Middle frontal gyrus (tissue), 1 donor: ENCODE measurements around the gene PFKP.
A peak's percentile ranks its signal among the peaks of the same experiment; 100 is the strongest.

Experiments
- DNase-seq: peaks from one replicate; pipeline ENCODE4 v3.0.0-alpha.2; 2015; ENCODE audit warnings: low spot score; ENCODE audit errors: extremely low spot score

Gene PFKP

DNA sequence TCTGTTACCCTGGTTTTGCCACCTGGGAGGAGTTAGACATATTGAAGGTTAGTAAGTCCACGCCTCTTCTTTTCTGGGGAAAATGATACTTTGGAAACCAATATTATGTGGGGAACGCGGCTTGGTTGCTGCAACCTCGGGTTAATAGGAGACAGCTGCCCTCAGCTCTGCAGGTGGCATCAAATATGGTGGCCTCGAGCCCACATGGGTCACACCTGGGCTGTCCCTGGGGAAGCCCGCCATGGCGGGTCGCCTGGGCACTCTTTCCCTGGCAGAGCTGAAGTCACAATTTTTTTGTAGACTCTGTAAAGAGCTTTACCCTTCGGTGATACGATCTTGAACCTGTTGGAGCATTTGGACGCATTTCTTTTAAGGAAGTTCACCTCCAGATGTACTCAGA lies 2.5 kb downstream of the PFKP start:
- DNase-seq: no peak

DNA sequence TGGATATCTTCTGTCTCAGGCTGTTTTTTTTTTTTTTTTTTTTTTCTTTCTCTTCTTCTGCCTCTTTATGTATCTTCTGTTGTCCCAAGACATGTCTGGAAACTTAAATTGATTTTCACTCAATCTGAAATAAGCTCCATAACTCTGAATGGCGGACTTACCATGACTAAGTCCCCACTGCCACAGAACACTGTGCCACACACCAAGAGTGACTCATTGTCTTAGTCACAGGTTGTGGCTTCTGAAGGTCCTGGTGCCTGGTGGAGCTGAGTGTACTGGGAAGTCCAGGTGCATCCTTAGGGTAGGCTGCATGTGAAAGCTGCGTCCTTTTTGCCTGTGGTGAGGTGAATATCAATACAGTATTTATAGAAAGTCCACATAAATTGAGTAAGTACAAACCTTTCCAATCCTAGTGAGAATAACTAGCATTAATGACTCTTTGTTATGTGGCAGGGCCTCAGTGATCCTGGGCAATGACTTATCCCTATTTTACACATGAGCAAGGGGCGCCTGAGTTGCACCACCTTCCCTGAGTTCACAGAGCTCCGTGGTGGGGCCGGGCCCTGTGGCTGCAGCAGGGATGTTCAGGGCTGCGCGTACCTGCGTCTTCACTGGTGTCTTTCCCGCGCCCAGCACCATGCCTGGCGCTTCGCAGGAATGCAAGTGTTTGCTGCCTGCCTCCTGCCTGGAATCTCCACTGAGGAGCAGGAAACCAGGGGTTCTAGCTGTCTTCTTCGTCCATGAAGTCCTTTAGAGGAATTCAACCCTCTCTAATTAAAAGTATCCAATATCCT lies 4.3 kb downstream of the PFKP start:
- DNase-seq: no peak

DNA sequence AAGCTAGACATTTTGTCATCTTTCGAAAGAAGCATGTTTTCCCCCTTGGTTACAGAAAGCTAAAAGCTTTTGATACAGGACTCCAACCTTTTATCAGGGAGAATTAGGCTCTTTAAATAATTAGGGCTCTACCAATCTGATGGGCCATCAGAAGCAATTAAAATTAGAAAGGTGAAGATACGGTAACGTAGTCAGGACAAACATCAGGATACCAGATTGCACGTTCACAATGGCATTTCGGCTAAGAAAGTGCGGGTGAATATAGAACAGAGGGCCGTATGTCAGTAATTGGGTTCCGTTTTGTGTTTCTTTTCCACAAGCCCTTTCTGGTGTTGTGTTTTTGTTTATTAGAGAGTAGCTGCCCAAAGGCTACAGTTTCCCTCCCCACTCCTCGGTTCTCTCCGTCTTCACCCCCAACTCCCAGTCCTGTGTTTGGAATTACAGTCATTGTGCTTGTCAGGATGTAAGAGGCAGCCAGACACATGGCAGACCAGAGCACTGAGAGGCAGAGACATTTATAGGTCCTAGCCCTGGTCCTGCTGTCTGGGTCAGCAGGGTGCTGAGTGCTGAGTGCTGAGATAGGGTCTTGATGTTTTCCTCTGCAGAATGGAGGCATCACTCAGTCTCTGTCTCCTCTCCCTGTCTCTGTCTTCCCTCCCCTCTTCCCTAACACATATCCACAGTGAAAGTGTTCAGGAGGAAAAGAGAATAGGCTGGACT lies 5.5 kb downstream of the PFKP start:
- DNase-seq: no peak

DNA sequence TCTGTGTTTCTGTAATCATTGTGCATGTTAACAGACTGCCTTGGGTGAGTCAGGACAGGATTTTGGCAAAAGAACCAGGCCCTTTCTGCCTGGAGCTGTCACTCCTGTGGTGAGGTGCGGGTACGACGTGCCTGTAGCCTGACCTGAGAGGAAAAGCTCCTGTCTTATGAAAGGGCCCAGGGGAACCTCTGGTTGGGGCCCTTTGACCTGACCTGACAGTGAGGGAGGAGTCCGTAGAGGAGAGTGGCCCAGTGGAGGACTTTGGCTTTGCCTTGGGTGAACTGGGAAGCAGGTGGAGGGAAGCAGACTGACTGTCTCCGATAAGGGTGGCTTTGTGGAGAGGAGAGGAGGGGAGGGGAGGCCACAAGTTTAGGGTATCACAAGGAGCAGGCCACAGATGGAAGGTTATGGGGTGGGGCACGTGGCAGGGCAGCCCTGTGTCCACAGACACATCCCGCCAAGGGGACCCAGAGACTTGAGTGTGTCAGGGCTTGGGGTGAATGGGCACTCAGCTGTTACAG lies 6.9 kb downstream of the PFKP start:
- no peak for DNase-seq

DNA sequence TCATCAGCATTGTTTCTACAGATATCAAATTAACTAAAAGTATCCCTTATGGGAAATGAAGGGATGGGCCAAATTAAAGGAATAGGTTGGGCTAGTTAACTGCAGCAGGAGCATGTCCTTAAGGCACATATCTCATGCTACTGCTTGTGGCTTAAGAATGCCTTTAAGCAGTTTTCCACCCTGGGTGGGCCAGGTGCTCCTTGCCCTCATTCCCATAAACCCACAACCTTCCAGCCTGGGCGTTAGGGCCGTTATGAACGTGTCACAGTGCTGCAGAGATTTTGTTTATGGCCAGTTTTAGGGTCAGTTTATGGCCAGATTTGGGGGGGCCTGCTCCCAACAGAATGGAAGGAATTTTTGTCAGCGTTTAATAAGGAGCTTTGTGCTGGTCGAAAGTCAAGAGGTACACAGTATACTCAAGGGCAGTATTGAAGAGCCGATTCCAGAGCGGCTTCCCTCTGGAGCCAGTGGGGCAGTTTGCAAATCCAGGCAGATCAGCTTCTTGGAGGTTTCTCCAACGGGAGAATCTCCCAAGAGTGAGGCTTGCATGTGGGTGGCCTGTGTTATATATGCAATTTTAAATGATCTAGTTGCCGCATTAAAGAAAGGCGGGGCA lies 7.7 kb downstream of the PFKP start:
- DNase-seq: no peak

DNA sequence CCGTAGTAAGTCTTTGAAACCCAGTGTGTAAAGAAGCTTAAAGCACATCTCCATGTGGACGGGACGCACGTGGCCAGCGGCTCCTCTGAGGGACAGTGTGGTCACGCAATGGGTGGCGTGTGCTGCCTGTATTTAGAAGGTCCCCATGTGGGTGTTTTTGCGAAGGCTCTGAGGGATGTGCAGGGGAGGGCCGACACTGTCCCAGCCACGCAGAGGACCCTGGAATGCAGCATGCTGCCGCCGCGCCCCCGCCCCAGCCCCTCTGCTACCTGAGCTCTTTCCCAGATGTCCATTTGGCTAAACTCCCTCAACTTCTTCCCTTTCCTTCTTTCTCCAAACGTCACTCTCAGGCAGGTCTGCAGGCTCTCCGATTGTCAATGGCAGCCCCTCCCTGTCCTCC lies 8.8 kb downstream of the PFKP start:
- DNase-seq: no peak

DNA sequence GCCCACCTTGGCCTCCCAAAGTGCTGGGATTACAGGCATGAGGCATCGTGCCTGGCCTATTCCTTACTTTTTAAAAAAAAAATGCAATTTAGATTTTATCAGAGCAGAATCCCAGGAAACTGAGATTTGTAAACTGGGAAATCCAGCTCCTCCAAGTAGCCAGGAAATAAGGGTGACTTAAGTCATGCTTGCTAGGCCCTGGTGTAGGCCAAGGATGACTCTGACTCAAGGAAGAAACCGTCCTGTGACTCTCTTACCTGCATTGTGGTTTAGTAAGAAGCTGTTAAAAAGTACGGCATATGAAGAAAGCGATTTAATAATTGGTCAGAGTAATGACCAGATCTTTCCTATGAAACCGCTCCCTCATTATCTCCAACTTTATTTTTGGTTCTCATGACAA lies 10.2 kb downstream of the PFKP start:
- no peak for DNase-seq

DNA sequence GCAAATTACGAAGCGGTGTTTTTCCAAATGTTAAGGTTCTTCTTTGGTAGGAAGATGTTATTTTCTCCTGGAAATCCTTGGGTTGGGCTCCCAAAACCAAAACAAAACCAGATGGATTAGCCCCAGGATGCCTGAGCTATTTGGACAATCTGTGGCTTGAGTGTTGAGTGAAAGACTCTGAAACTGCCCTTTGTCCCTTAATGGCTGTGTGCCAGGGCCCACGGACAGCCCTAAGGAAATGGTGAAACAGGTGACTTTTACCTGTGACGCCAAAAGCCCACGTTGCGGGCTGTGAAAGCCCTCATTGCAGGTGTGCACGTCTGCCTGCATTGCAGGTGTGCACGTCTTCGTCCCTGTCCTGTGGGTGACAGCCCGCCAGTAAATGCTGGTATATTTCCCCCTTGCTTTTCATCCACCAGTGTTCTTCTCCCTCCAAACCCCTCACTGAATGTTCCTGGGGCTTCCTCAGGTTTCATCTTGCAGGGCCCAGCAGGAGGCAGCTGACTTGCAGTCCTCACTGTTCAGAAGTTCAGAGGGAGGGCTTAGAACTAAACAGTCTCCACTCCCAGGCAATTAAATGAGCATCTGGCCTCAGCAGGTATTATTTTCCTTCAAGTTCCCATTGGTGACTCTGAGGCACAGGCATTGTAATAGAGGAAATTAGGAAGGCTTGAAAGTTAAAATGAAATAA lies 10.7 kb downstream of the PFKP start:
- DNase-seq: no peak

DNA sequence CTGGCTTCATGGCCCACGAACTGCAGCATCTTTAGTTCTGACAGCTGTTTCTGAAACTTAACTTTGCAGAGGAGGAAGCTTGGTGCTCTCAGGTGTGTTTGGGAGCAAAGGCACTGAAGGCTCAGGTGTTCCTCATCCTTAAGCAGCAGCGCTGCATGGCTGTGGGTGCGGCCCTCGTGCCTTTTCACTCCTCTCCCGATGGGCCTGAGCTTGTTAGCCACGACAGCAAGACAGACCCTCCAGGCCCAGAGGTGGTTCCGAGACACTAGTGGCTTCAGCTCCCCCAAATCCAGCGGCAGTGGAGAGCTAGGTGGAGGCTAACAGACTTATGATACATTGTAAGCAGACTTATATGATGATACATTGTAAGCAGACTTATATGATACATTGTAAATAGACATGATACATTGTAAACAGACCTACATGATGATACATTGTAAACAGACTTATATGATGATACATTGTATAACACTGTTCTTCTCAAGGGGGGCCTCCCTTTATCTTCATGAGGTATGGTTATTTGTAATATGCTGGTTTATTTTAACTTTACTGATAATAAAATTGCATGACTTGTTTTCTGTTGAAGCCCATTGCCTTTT lies 14.1 kb downstream of the PFKP start:
- no peak for DNase-seq

DNA sequence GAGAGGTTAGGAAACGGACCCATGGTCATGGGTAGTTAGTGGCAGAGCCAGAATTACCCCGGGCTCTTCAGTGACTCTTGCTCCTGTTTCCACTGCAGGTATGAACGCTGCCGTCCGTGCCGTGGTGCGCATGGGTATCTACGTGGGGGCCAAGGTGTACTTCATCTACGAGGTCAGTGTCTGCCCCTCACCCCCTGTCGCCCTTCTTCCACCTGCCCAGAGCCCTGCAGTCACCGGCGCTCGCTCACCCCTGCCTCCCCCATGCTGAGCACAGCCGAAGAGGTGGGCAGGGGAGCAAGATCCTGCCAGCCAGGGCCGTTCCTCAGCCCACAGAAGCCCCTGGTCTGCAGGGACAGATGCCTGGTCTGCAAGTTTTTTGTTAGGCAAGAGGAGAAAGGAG lies 14.9 kb downstream of the PFKP start:
- no peak for DNase-seq

DNA sequence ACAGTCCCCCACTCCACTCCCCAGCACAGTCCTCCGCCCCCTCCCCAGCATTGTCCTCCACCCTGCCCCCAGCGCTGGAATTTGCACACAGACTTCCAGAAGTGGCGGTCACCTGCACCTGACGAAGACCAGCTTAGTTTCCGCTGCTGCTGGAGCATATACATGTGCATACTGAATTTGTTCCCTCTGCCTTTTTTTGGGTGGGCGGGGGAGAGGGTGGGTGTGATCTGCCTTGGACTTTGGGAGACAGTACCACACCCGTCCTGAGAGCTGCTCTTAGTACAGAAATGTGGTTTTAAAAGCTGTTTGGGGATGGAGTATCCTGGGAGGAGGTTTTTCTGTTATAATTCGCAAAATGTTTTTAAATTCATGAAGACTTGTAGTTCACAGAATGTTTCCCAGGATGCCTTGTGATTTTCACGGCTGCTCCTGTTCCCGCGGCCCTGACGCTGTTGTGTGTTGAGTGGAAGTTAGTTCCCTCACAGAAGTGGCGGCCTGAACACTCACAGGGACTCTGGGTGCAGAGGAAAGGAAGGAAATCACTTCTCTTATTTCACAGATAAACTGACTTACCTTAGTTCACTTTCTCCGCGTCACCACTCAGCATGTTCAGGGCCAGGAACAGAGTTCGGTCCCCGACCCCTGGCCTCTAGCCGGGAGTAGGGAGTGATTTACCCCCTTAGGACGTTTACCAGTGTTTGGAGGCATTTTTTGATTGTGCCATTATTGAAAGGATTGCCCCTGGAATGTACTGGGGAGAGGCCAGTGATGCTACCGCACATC lies 18.6 kb downstream of the PFKP start:
- no peak for DNase-seq

DNA sequence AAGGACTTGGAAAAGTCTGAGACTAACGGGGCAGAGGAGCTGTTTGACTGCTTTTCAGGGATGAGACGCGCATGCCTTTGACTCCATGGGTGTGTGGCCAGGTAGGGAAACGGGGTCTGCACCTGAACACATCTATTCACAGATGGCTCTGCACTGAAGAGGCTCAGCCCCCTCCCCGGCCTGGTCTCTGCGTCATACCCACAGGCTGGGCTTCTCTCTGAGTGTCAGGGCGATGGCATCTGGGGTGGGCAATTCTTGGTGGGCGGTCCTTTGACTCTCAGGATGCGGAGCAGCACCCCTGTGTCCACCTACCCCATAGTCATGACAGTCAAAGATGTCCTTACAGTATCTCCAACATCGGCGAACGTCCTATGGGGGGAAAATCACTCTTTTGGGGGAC lies 23.0 kb downstream of the PFKP start:
- no peak for DNase-seq

DNA sequence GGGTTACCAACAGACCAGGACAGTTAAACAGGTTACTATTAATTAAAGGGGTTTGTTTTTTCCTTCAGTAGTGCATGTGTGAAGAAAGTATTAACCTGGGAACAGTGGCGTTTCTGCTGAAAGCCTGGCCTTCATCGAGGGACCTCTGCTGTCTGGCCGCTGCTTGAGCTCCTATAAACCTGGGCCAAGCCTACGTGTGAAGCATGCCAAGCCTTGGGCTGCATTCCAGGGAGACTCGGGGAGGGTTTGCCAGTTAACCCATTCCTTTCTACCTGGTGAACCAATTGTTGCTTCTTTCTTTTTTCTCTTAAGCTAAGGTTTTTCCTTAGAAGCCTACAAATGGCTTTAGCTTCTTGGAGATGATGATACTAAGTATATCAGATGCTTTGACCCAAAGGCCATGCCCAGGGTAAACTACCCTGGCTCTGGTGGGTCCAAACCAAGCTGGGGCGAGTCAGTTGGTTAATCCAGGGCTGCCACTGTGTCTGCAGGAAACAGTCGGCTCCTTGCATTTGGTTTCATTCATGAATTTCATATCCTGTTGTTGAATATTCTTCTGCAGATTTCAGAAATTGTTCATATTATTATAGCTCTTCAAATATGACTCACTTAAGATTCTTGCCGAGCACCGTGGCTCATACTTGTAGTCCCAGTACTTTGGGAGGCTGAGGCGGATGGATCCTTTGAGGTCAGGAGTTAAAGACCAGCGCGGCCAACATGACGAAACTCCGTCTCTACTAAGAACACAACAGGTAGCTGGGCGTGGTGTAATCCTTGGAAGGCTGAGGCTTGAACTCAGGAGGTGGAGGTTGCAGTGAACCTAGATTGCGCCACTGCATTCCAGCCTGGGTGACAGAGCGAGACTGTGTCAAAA lies 23.8 kb downstream of the PFKP start:
- no peak for DNase-seq

DNA sequence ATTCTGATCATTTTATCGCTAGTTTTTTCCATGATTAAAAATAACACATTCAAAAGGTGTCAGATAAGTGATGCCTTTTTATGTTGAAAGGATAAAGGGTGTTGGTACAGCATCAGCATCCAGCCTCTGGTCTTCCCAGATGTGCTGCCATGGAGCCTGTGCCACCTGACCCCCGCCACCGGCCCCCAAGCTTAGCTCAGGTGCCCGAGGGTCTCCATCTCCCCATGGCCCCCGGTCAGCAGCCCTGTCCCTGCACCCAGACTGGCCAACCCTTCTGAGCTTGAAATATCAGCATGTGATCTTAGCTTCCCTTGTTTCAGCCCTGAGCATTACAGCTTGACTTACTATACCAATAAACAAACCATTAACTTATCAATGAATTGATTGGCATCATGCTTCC lies 24.6 kb downstream of the PFKP start:
- no peak for DNase-seq

DNA sequence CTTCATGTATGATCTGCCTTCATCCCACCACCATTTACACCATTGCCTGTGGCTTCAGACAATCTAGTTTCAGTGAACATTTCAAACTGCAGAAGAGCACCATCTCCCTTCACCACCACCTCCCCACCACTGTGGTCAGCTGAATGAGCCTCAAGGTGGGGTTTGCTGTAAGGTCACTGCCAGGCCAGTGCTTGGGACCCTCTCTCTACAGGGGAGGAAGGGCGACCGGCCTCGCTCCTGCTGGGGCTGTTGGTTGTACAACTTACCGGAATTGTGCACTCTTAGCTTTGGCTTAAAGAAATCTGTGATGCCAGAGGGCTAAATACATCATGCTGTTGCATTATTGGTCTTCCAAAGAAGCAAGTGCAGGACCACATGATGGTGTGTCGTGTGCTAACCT lies 26.6 kb downstream of the PFKP start:
- DNase-seq: no peak

DNA sequence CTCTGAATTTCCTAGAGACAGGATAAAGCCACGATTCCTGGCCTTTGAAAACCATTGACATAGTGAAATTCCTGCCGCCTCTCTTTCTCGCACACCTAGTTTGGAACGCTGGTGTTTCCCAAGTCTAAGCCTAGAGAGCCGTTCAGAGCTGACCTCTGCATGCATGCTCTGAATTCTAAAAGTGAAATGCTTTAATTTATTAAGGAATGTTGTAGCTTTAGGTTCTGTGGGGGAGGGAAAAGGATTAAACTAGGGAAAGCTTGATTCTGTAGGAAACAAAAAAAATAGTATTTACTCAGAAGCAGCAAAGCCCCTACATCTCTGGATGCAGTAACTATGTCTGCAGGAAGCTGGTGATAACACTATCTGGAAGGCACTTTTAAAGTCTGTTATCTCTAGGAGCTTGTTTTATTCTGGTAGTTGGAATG lies 27.3 kb downstream of the PFKP start:
- DNase-seq: no peak

DNA sequence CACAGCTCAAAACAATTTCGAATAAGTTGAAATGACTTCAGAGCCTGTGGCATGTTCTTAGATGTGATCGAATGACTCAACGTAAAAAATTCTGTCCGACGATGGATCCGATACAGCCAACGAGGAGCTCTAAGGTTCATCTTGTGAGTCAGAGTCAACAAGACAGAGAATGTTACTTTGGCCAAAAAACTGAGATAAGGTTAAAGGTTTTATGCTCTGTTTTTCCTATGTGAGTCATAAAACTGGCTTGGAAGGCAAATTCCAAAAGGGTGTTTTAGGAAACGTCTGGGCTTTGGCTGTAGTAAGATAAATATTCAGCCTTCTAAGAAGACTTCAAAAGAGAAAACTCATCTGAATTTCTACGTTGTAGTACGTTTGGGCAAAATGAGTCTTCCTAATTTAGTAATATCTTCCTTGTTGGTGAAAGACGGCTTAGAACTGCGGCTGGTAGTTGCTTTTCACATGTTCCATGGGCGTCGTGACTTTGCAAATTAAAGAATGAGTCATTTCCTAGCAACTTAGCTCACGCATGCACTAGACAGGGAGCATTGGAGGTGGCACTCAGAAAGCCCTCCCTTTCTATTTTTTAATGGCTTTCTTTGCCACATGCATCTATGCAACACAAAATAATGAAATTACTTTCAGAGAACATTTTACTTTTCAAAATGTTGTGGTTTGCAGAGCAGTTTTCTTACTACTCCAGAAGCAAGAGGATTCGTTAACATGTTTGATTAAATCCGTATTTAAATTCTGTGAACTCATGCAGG lies 28.2 kb downstream of the PFKP start:
- peak; percentile 42 for DNase-seq

DNA sequence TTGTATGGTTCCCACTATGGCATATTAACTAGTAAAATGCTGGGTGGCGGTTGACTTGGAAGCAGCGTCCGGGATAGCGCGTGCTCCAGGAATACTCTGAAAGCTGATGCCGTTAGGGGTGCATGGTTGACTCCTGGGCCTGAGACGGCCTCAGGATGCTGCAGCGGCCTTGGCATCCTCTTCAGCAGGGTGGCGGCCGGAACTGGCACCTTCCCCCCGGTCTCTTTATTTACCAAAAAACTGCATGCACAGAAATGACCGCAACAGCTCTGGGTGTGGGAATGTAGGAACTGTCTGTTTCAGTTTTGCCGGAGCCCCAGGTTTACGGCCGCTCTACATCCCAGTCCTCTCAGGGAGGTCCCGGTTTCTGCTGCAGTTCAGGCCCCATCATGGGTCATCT lies 28.8 kb downstream of the PFKP start:
- DNase-seq: no peak

DNA sequence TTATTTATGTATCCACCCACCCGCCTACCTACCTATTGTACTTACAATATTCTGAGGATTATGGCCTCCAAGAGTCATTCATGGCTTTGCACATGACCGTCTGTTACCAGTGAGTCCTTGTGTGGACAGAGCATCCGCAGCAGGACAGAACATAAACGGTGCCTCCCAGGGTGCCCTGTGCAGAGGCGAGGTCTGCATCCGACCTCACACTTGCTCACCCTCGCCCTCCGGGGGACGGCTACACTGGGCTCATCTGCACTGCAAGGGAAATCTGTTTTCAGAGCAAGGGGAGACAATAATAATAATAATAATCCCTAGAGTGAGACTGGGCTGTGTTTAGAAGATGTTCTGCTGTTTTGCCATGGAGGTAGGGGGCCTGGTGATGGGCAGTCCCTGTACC lies 29.8 kb downstream of the PFKP start:
- DNase-seq: no peak
